ENCODE data around the gene HNRNPF. TPM values are rescaled to one million over a fixed set of nuclear protein-coding genes. Genes with fewer than 3 reads are reported as not detected.

Gene HNRNPF
- total and polyA plus RNA-seq, 4 donors, result 64.5 to 150 (median 113) TPM

- TF ChIP-seq RAD21 (IDR thresholded peaks at IDR 0.05) (no peak), CTCF (IDR thresholded peaks at IDR 0.05; ENCODE audit: low read depth, low read length, missing input control) (no peak), HNF4G (IDR thresholded peaks at IDR 0.05) (no peak), SP1 (IDR thresholded peaks at IDR 0.05) (no peak), JUND (IDR thresholded peaks at IDR 0.05) (no peak), NR2F2 (IDR thresholded peaks at IDR 0.05) (no peak), ATF3 (IDR thresholded peaks at IDR 0.05) (no peak), HNF4A (conservative IDR thresholded peaks at IDR 0.05) (no peak), GABPA (IDR thresholded peaks at IDR 0.05 in 1 of 2, conservative IDR thresholded peaks at IDR 0.05 in 1 of 2) (no peak), MAX (IDR thresholded peaks at IDR 0.05) (no peak), FOXA2 (IDR thresholded peaks at IDR 0.05) (no peak), REST (IDR thresholded peaks at IDR 0.05) (no peak)
- no peak for DNase-seq (ENCODE audit: low spot score)
- Histone ChIP-seq H3K27ac (ENCODE audit: low read depth in 1 of 2, low read length in 2 of 2) (no peak overlapping the region), H3K4me1 (ENCODE audit: control insufficient read depth in 4 of 4, insufficient read depth in 4 of 4, low read length in 3 of 4) (no peaks in the 10 kb centered on the region), H3K9ac (ENCODE audit: low read depth in 1 of 2, low read length in 2 of 2) (no peak overlapping the region), H3K9me3 (ENCODE audit: control insufficient read depth in 4 of 4, low read length in 3 of 4) (no peaks in the 10 kb centered on the region), H3K36me3 (ENCODE audit: control insufficient read depth in 4 of 4, insufficient read depth in 3 of 4, low read depth in 1 of 4, low read length in 3 of 4) (no peaks in the 10 kb centered on the region), H3K4me3 (ENCODE audit: low read depth in 1 of 3, low read length in 3 of 3) (no peak overlapping the region), H3K27me3 (ENCODE audit: control insufficient read depth in 4 of 4, insufficient read depth in 4 of 4, low read length in 3 of 4) (no peaks in the 10 kb centered on the region)
- 93% methylated on average over 49 of the region's 49 CpGs for WGBS
Measured at GRCh38 chr10:43342279-43343125, 66.5 kb downstream of the HNRNPF start.

- no peak for DNase-seq (ENCODE audit: low spot score)
- Histone ChIP-seq H3K9ac (ENCODE audit: low read depth in 1 of 2, low read length in 2 of 2) (no peak overlapping the region), H3K9me3 (ENCODE audit: control insufficient read depth in 4 of 4, low read length in 3 of 4) (no peaks in the 10 kb centered on the region), H3K36me3 (ENCODE audit: control insufficient read depth in 4 of 4, insufficient read depth in 3 of 4, low read depth in 1 of 4, low read length in 3 of 4) (no peaks in the 10 kb centered on the region), H3K27ac (ENCODE audit: low read depth in 1 of 2, low read length in 2 of 2) (no peak overlapping the region), H3K4me3 (ENCODE audit: low read depth in 1 of 3, low read length in 3 of 3) (no peak overlapping the region), H3K4me1 (ENCODE audit: control insufficient read depth in 4 of 4, insufficient read depth in 4 of 4, low read length in 3 of 4) (no peaks in the 10 kb centered on the region), H3K27me3 (ENCODE audit: control insufficient read depth in 4 of 4, insufficient read depth in 4 of 4, low read length in 3 of 4) (no peaks in the 10 kb centered on the region)
- no peak for TF ChIP-seq RAD21 (IDR thresholded peaks at IDR 0.05)
- TF ChIP-seq HNF4A (conservative IDR thresholded peaks at IDR 0.05), result no peak
- TF ChIP-seq REST (IDR thresholded peaks at IDR 0.05), result no peak
- no peak for TF ChIP-seq RXRA (IDR thresholded peaks at IDR 0.05)
- TF ChIP-seq SP1 (IDR thresholded peaks at IDR 0.05), result no peak
- no peak for TF ChIP-seq ATF3 (IDR thresholded peaks at IDR 0.05)
- no peak for TF ChIP-seq CTCF (IDR thresholded peaks at IDR 0.05; ENCODE audit: low read depth, low read length, missing input control)
- no peak for TF ChIP-seq TAF1 (conservative IDR thresholded peaks at IDR 0.05)
- TF ChIP-seq HNF4G (IDR thresholded peaks at IDR 0.05), result no peak
- no peak for TF ChIP-seq FOXA1 (IDR thresholded peaks at IDR 0.05)
- TF ChIP-seq FOXA2 (IDR thresholded peaks at IDR 0.05), result no peak
- 86% methylated on average over 7 of the region's 7 CpGs for WGBS
Measured at GRCh38 chr10:43341450-43341849, 67.5 kb downstream of the HNRNPF start.
